ENCODE measurements around the gene RNF224. TPM values are rescaled to one million over a fixed set of nuclear protein-coding genes. Genes with fewer than 3 reads are reported as not detected.

Gene RNF224
- total and polyA plus RNA-seq, 2 experiments from 2014 or later, result not detected

GRCh38 chr9:137217276-137218211, 9.8 kb upstream of the RNF224 start:
- DNase-seq (ENCODE audit: low read depth in 1 of 2, low spot score in 1 of 2), result peak; percentile 24 to 76
- Histone ChIP-seq H3K9me3 (ENCODE audit: low read depth) (no peaks in the 10 kb centered on the region), H3K27ac (peak overlapping the region; percentile 90), H3K36me3 (no peaks in the 10 kb centered on the region), H3K4me1 (ENCODE audit: low read depth) (peaks cover 25% of the 10 kb centered on the region), H3K4me3 (no peak overlapping the region), H3K27me3 (no peaks in the 10 kb centered on the region)
- TF ChIP-seq CTCF (IDR thresholded peaks at IDR 0.05; ENCODE audit: low read depth, low read length), result no peak

GRCh38 chr9:137218212-137218753, 9.0 kb upstream of the RNF224 start:
- TF ChIP-seq CTCF (IDR thresholded peaks at IDR 0.05; ENCODE audit: low read depth, low read length), result no peak
- no peaks in the 10 kb centered on the region for H3K27me3 ChIP-seq
- H3K4me1 ChIP-seq (ENCODE audit: low read depth), result peaks cover 31% of the 10 kb centered on the region
- DNase-seq (ENCODE audit: low read depth in 1 of 2, low spot score in 1 of 2), result no peak
- no peaks in the 10 kb centered on the region for H3K9me3 ChIP-seq (ENCODE audit: low read depth)
- no peak overlapping the region for H3K4me3 ChIP-seq
- H3K27ac ChIP-seq, result peak overlapping the region; percentile 90
- H3K36me3 ChIP-seq, result no peaks in the 10 kb centered on the region

- no peaks in the 10 kb centered on the region for H3K27me3 ChIP-seq
- peak; percentile 65 to 68 for DNase-seq (ENCODE audit: low read depth in 1 of 2, low spot score in 1 of 2)
- no peaks in the 10 kb centered on the region for H3K36me3 ChIP-seq
- TF ChIP-seq CTCF (IDR thresholded peaks at IDR 0.05; ENCODE audit: low read depth, low read length), result no peak
- peak overlapping the region; percentile 90 for H3K27ac ChIP-seq
- H3K9me3 ChIP-seq (ENCODE audit: low read depth), result no peaks in the 10 kb centered on the region
- no peak overlapping the region for H3K4me3 ChIP-seq
- H3K4me1 ChIP-seq (ENCODE audit: low read depth), result peaks cover 31% of the 10 kb centered on the region
Observed at GRCh38 chr9:137218754-137219271, 8.5 kb upstream of the RNF224 start.

- Histone ChIP-seq H3K9me3 (ENCODE audit: low read depth) (no peaks in the 10 kb centered on the region), H3K27me3 (no peaks in the 10 kb centered on the region), H3K27ac (peak overlapping the region; percentile 80), H3K4me3 (no peak overlapping the region), H3K36me3 (no peaks in the 10 kb centered on the region), H3K4me1 (ENCODE audit: low read depth) (peaks cover 31% of the 10 kb centered on the region)
- no peak for DNase-seq (ENCODE audit: low read depth in 1 of 2, low spot score in 1 of 2)
- TF ChIP-seq CTCF (IDR thresholded peaks at IDR 0.05; ENCODE audit: low read depth, low read length), result no peak
Observed at GRCh38 chr9:137219757-137220316, 7.5 kb upstream of the RNF224 start.

DNA sequence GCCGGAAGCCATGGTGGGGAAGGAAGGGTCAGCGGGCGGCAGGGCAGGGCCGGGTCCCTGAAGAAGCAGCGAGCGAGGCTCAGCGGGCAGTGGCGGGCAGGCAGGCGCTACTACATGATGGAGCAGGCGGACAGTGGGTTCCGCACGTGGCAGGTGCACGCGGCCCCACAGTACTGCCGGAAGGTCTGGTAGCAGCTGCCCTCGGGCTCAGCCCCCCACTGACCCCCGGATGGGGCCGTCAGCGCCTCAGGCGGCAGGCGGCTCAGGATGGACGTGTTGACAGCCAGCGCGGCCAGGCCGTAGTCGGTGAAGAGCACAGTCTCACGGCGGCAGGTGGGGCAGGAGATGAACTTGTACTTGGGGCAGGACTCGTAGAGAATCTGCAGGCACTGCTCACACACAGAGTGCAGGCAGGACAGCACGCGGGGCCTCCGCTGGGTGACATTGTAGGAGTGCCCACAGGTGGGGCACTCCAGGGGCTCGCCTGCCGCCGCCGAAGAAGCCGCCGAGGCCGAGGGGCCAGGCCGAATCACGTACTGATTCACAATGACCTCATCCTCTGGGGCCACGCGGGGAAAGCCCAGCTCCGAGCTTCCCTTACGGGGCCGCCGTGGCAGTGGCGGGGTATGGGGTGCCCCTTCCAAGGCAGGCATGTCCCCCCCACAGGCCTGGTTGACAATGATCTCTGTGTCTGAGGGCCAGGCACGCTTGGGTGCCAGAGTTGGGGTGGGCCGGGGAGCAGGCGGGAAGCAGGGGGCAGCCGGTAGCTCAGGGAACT, 6.8 kb upstream of the RNF224 start:
- no peak for DNase-seq (ENCODE audit: low read depth in 1 of 2, low spot score in 1 of 2)
- no peak for TF ChIP-seq CTCF (IDR thresholded peaks at IDR 0.05; ENCODE audit: low read depth, low read length)
- Histone ChIP-seq H3K36me3 (no peaks in the 10 kb centered on the region), H3K4me3 (no peak overlapping the region), H3K27me3 (no peaks in the 10 kb centered on the region), H3K9me3 (ENCODE audit: low read depth) (no peaks in the 10 kb centered on the region), H3K4me1 (ENCODE audit: low read depth) (peaks cover 31% of the 10 kb centered on the region), H3K27ac (peak overlapping the region; percentile 80)
